PC-9 (cell line): ENCODE results near the gene CSNK2A1.

ENCODE experiments used
- EZH2 ChIP-seq: fragments of 200-600 bp; sonication (generic); IDR thresholded peaks from 2 replicates; pipeline ENCODE4 v1.8.0; 2017; ENCODE audit warnings: antibody characterized with exemption, low read depth
- TF ChIP-seq, protein P1 (sequence below): fragments of 200-600 bp; sonication (generic); conservative IDR thresholded peaks from 2 replicates; pipeline ENCODE4 v1.6.1; 2017; ENCODE audit warnings: mixed run types, antibody characterized with exemption, mild to moderate bottlenecking, moderate library complexity

DNA sequence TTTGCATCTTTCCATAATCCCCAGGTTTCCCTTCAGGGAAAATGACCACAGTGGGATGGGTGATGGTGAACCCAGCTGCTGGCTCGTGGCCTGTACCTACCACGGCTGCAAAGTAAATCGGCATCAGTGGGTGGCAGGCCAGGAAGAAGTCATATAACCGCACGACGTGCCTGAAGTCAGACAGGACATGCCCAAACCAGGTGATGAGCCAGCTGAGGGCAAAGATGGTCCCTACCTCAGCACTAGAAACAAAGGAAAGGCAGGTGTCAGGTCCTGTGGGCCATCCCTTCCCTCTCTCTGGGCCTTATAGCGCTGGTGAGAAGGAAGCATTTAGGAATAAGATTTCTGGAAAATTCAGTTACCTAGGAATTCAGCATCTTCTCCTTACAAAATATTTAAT, 103.4 kb downstream of the CSNK2A1 start:
- TF ChIP-seq, protein P1, sequence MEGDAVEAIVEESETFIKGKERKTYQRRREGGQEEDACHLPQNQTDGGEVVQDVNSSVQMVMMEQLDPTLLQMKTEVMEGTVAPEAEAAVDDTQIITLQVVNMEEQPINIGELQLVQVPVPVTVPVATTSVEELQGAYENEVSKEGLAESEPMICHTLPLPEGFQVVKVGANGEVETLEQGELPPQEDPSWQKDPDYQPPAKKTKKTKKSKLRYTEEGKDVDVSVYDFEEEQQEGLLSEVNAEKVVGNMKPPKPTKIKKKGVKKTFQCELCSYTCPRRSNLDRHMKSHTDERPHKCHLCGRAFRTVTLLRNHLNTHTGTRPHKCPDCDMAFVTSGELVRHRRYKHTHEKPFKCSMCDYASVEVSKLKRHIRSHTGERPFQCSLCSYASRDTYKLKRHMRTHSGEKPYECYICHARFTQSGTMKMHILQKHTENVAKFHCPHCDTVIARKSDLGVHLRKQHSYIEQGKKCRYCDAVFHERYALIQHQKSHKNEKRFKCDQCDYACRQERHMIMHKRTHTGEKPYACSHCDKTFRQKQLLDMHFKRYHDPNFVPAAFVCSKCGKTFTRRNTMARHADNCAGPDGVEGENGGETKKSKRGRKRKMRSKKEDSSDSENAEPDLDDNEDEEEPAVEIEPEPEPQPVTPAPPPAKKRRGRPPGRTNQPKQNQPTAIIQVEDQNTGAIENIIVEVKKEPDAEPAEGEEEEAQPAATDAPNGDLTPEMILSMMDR = no peak
- TF ChIP-seq EZH2 = no peak
